CD4-positive, alpha-beta T cell treated with Interleukin-15 for 4 hours (primary cell): Measurements from ENCODE around the gene PPM1H.

Source experiments
- DNase-seq: peaks from one replicate; pipeline ENCODE4 v3.0.0-alpha.2; 2020; ENCODE audit warnings: low spot score

Gene PPM1H

GRCh38 chr12:62873826-62874448, 61.0 kb downstream of the PPM1H start:
- no peak for DNase-seq

- no peak for DNase-seq
Measured at GRCh38 chr12:62873116-62873825, 61.7 kb downstream of the PPM1H start.

GRCh38 chr12:62868820-62869219, 66.1 kb downstream of the PPM1H start:
- no peak for DNase-seq

- DNase-seq: no peak
Measured at GRCh38 chr12:62866451-62867082, 68.4 kb downstream of the PPM1H start.

GRCh38 chr12:62865937-62866336, 69.0 kb downstream of the PPM1H start:
- no peak for DNase-seq

GRCh38 chr12:62865065-62865464, 69.9 kb downstream of the PPM1H start:
- no peak for DNase-seq

GRCh38 chr12:62862259-62862881, 72.6 kb downstream of the PPM1H start:
- DNase-seq: no peak

- no peak for DNase-seq
Measured at GRCh38 chr12:62861586-62861985, 73.4 kb downstream of the PPM1H start.

- DNase-seq: no peak
Measured at GRCh38 chr12:62860501-62861411, 74.2 kb downstream of the PPM1H start.

GRCh38 chr12:62860020-62860419, 74.9 kb downstream of the PPM1H start:
- DNase-seq: no peak

GRCh38 chr12:62859321-62859737, 75.6 kb downstream of the PPM1H start:
- DNase-seq: no peak

- no peak for DNase-seq
Measured at GRCh38 chr12:62856454-62856853, 78.5 kb downstream of the PPM1H start.

GRCh38 chr12:62854024-62854423, 80.9 kb downstream of the PPM1H start:
- no peak for DNase-seq

- no peak for DNase-seq
Measured at GRCh38 chr12:62849398-62849797, 85.6 kb downstream of the PPM1H start.

GRCh38 chr12:62848418-62848817, 86.5 kb downstream of the PPM1H start:
- DNase-seq: no peak

- no peak for DNase-seq
Measured at GRCh38 chr12:62847709-62848108, 87.2 kb downstream of the PPM1H start.

GRCh38 chr12:62846491-62846890, 88.5 kb downstream of the PPM1H start:
- DNase-seq: no peak

GRCh38 chr12:62844915-62845314, 90.0 kb downstream of the PPM1H start:
- no peak for DNase-seq

- no peak for DNase-seq
Measured at GRCh38 chr12:62843716-62844115, 91.2 kb downstream of the PPM1H start.

GRCh38 chr12:62841846-62842245, 93.1 kb downstream of the PPM1H start:
- no peak for DNase-seq

GRCh38 chr12:62840806-62841205, 94.1 kb downstream of the PPM1H start:
- DNase-seq: no peak
